Vagina (tissue), 2 donors: ENCODE data around the gene UBE2J1. TPM values are rescaled to one million over a fixed set of nuclear protein-coding genes. Genes with fewer than 3 reads are reported as not detected.

Experiments
- DNase-seq, 2 donors: peaks; one replicate each; pipeline ENCODE4 v3.0.0-alpha.2; 2017; ENCODE audit errors: extremely low spot score in 2 of 2
- H3K27ac ChIP-seq: fragments of 200-600 bp; sonication (generic); one replicate; pipeline ENCODE4 v1.5.1; 2019
- H3K27me3 ChIP-seq: fragments of 200-600 bp; sonication (generic); one replicate; pipeline ENCODE4 v1.5.1; 2019
- H3K36me3 ChIP-seq, 2 donors: fragments of 200-600 bp; sonication (generic); one replicate each; pipeline ENCODE4 v1.5.1; 2017 to 2019
- H3K4me1 ChIP-seq: fragments of 200-600 bp; sonication (generic); one replicate; pipeline ENCODE4 v1.5.1; 2019
- H3K4me3 ChIP-seq, 2 donors: fragments of 200-600 bp; sonication (generic); 1 replicate in 1 of 2; 2 replicates in 1 of 2; pipeline ENCODE4 v1.5.1; 2016 to 2019
- H3K9me3 ChIP-seq: fragments of 200-600 bp; sonication (generic); one replicate; pipeline ENCODE4 v1.5.1; 2019
- POLR2A ChIP-seq, 2 donors: fragments of 450-650 bp; IDR thresholded peaks; one replicate each; pipeline ENCODE4 v1.6.1; 2017; ENCODE audit warnings: antibody characterized with exemption in 2 of 2, mild to moderate bottlenecking in 2 of 2, moderate library complexity in 2 of 2
- POLR2AphosphoS5 ChIP-seq, 2 donors: sonication (generic); formaldehyde crosslinking; IDR thresholded peaks; one replicate each; pipeline ENCODE4 v1.9.0; 2017; ENCODE audit warnings: antibody characterized with exemption in 2 of 2, mild to moderate bottlenecking in 2 of 2, low read depth in 1 of 2; ENCODE audit not compliant: insufficient read depth in 1 of 2
- intact Hi-C: fragments of 100-400 bp; cut with DNase I; formaldehyde crosslinking; loops from one replicate; pipeline ENCODE4 v1.15.1; 2023
- total RNA-seq: library from RNA; depleted of rRNA; stranded (reverse); fragments of >200 nt; gene quantifications from one replicate; pipeline ENCODE4 v1.2.3, GENCODE V29; 2016
- TF ChIP-seq, protein P1 (sequence below), 3 experiments: fragments of 450-650 bp in 2 of 3; fragments of 200-600 bp in 1 of 3; sonication (generic) in 1 of 3; IDR thresholded peaks; one replicate each; pipeline ENCODE4 v1.5.1; 2017 to 2019; ENCODE audit warnings: antibody characterized with exemption in 3 of 3, mild to moderate bottlenecking in 2 of 3, moderate library complexity in 2 of 3

Gene UBE2J1
- total RNA-seq, 1 donor from 2014 or later, result 23.8 TPM

DNA sequence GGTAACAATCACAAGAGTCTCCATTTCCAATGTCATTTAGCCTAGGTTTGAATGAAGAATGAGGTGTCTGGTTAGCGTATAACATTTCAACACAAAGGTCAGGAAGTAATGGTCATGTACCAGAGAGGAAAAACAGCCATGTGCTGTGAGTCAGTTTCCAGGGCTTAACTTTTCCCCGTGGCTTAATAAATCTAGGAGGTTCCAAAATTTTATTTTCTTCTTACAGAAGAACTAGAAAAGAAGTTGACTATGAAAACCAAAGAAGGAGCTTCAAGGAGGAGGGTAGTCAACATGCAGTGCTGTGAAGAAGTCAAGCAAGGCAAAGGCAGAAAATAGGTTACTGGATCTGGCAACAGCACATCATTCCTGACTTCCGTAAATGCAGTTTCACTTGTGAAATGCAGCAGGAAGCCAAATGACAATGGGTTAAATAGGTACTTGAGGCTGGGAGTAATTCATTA lies 29.0 kb downstream of the UBE2J1 start:
- Histone ChIP-seq H3K9me3 (no peaks in the 10 kb centered on the region), H3K27ac (no peak overlapping the region), H3K36me3 (peaks cover 0 to 18% of the 10 kb centered on the region in 2 donors), H3K4me1 (no peaks in the 10 kb centered on the region), H3K4me3 (no peak overlapping the region), H3K27me3 (no peaks in the 10 kb centered on the region)
- DNase-seq, result no peak
- TF ChIP-seq, protein P1, sequence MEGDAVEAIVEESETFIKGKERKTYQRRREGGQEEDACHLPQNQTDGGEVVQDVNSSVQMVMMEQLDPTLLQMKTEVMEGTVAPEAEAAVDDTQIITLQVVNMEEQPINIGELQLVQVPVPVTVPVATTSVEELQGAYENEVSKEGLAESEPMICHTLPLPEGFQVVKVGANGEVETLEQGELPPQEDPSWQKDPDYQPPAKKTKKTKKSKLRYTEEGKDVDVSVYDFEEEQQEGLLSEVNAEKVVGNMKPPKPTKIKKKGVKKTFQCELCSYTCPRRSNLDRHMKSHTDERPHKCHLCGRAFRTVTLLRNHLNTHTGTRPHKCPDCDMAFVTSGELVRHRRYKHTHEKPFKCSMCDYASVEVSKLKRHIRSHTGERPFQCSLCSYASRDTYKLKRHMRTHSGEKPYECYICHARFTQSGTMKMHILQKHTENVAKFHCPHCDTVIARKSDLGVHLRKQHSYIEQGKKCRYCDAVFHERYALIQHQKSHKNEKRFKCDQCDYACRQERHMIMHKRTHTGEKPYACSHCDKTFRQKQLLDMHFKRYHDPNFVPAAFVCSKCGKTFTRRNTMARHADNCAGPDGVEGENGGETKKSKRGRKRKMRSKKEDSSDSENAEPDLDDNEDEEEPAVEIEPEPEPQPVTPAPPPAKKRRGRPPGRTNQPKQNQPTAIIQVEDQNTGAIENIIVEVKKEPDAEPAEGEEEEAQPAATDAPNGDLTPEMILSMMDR (IDR thresholded peaks at IDR 0.05), result no peak
- TF ChIP-seq POLR2AphosphoS5 (IDR thresholded peaks at IDR 0.05; ENCODE audit: insufficient read depth in 1 of 2, low read depth in 1 of 2) (no peak), POLR2A (IDR thresholded peaks at IDR 0.05) (no peak)
- intact Hi-C loops, result no loop called here

DNA sequence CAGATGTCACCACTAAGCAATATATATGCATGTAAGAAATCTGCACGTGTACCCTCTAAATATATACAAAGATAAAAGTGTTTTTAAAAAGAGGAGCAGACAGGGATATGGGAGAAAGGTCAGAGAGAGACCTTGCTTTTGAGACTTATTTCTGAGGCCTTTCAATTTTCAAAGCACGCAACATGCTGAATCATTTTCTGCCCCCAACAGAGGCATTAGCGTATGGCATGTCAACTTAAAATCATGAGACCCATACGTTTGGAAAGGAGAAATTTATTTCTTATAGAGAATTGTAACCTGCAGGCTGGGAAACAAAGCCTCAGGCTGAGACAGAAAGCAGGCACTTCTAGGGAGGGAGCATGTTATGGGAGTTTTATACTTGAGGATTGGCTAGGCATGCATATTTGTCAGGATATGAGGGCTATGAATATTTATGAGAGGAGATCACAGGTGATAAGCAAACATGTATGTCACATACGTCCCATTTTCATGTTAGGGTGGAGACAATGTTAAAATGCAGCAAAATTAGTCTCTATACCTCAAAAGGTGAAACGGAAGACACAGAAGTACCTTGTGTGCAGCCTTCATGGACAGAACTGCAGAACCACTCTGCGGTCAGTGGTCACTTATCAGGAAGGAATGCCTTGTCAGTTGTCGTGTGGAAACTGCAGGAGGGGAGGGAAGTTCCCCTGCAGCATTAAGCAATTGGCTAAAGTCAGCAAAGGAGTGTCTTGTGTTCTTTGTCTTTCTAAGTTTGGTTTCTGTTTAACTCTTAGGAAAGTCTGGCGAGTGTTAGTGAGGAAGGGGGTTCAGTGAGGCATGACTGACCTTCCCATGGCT lies 31.2 kb downstream of the UBE2J1 start:
- no peaks in the 10 kb centered on the region for H3K9me3 ChIP-seq
- H3K36me3 ChIP-seq, result peaks cover 0 to 2% of the 10 kb centered on the region in 2 donors
- DNase-seq, result no peak
- no peak overlapping the region for H3K4me3 ChIP-seq
- intact Hi-C loops, result no loop called here
- no peaks in the 10 kb centered on the region for H3K4me1 ChIP-seq
- H3K27ac ChIP-seq, result no peak overlapping the region
- no peaks in the 10 kb centered on the region for H3K27me3 ChIP-seq
- TF ChIP-seq POLR2AphosphoS5 (IDR thresholded peaks at IDR 0.05; ENCODE audit: insufficient read depth in 1 of 2, low read depth in 1 of 2) (no peak), POLR2A (IDR thresholded peaks at IDR 0.05) (no peak)
- TF ChIP-seq, protein P1 (IDR thresholded peaks at IDR 0.05), result no peak

DNA sequence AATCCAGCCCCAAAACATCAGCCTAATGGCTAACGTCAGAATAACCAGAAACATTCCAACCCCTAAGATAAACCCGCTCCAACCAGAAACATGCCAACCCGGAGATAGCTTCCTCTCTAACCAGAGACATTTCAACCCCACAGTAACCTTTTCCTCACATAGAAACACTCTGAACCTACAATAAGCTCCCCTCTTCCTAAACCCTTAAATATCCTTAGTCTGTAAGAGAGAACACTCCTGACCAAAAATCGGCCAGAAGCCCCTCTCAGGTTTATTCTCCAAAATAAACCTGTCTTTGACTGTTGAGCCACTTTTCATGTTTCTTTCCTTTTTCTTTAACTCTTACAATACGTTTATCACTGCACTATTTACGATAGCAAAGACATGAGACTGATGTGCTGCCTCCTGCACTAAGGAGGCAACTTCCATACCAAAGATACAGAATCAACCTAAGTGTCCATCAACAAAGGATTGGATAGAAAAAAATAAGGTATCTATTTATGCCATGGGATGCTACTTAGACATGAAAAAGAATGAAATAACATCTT lies 32.4 kb downstream of the UBE2J1 start:
- Histone ChIP-seq H3K27me3 (no peaks in the 10 kb centered on the region), H3K9me3 (no peaks in the 10 kb centered on the region), H3K36me3 (no peaks in the 10 kb centered on the region), H3K4me1 (no peaks in the 10 kb centered on the region), H3K4me3 (no peak overlapping the region), H3K27ac (no peak overlapping the region)
- no peak for DNase-seq
- TF ChIP-seq, protein P1 (IDR thresholded peaks at IDR 0.05), result no peak
- TF ChIP-seq POLR2AphosphoS5 (IDR thresholded peaks at IDR 0.05; ENCODE audit: insufficient read depth in 1 of 2, low read depth in 1 of 2) (no peak), POLR2A (IDR thresholded peaks at IDR 0.05) (no peak)
- intact Hi-C loops, result no loop called here

DNA sequence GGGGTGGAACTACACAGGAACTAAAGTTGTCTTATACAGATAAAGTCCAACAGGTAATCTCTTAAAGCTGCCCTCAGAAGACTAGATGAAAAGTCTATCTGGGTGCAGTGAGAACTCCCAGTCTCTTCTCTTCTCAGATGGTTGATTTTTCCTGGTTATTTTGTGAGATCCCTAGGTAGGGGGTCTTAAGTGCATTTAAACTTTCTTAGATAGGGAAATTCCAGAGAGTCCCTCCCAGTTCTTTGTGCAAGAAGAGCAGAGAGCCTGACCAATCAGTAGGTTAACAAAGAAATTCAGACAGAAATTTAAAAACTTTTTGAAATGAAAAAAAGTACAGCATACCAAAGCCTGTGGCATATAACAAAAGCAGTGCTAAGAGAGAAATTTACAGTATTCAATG lies 35.5 kb downstream of the UBE2J1 start:
- Histone ChIP-seq H3K27ac (no peak overlapping the region), H3K36me3 (no peaks in the 10 kb centered on the region), H3K4me1 (peaks cover 17% of the 10 kb centered on the region), H3K9me3 (no peaks in the 10 kb centered on the region), H3K27me3 (no peaks in the 10 kb centered on the region), H3K4me3 (no peak overlapping the region)
- no peak for DNase-seq
- TF ChIP-seq, protein P1 (IDR thresholded peaks at IDR 0.05), result no peak
- TF ChIP-seq POLR2AphosphoS5 (IDR thresholded peaks at IDR 0.05; ENCODE audit: insufficient read depth in 1 of 2, low read depth in 1 of 2) (no peak), POLR2A (IDR thresholded peaks at IDR 0.05) (no peak)
- intact Hi-C loops, result no loop called here
